ENCODE measurements around the gene DLL4. TPM values are rescaled to one million over a fixed set of nuclear protein-coding genes. Genes with fewer than 3 reads are reported as not detected.

Gene DLL4
- total RNA-seq, 2 experiments from 2014 or later: 0.08 TPM; not detected in 1

Other genes with a start within 250 kb of the DLL4 start
- 10 to 100 TPM; 63.8 to 69.5 TPM for gene RAD51, start 234.2 kb upstream of the DLL4 start, total RNA-seq
- gene RMDN3, start 174.1 kb upstream of the DLL4 start, total RNA-seq: 10 to 100 TPM; 39.4 to 43.4 TPM
- gene GCHFR, start 165.3 kb upstream of the DLL4 start, total RNA-seq: 10 to 100 TPM; 32.0 to 32.9 TPM
- under 1 TPM; 0.25 to 0.44 TPM for gene C15orf62, start 159.4 kb upstream of the DLL4 start, total RNA-seq
- gene ZFYVE19, start 122.3 kb upstream of the DLL4 start, total RNA-seq: 10 to 100 TPM; 21.9 to 22.3 TPM
- gene DNAJC17, start 121.9 kb upstream of the DLL4 start, total RNA-seq: 10 to 100 TPM; 44.9 to 48.1 TPM
- gene PPP1R14D, start 100.6 kb upstream of the DLL4 start, total RNA-seq: not detected
- gene SPINT1, start 85.3 kb upstream of the DLL4 start, total RNA-seq: 10 to 100 TPM in 1 of 2 experiments, 1 to 10 TPM in 1; 9.6 to 10.1 TPM
- under 1 TPM; 0.27 to 0.51 TPM for gene RHOV, start 55.1 kb upstream of the DLL4 start, total RNA-seq
- gene VPS18, start 34.9 kb upstream of the DLL4 start, total RNA-seq: 10 to 100 TPM; 16.0 to 16.8 TPM
- 10 to 100 TPM; 24.6 to 25.2 TPM for gene CHAC1, start 24.1 kb downstream of the DLL4 start, total RNA-seq
- 10 to 100 TPM; 27.3 to 29.2 TPM for gene INO80, start 186.9 kb downstream of the DLL4 start, total RNA-seq